ENCODE results near the gene DYSF.

DYSF gene

DNA sequence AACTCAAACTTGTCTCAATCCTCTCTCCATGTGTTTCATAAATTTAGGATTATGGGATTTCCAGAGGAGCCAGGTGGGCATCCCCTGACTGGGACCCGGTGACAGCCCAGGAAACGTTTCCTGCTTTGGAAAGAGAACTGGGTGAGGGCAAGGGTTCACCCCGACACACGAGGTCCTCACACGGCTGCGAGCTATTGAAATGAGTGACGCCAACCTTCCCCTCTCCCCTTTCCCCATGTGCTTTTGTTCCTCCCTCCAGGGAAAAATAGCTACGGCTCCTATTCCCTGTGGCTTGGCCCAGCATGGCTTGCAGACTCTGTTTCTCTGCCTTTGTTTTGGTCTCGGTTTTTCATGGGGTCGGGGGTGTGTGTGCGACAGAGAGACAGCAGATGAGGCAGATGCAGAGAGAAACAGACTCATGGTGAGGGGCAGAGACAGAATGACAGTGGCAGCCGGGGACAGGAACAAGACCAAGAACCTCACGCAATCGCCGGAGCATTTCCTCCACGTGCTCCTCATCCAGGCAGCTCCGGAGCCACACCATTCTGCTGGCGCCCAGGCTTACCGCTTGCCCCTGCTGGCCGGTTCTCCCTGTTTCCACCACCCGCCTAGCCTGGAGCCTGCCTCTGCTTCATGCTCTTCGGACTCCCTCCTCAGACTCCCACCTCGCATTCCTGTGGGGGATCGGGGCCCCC, 238.5 kb downstream of the DYSF start:
- DNase-seq (ENCODE audit: low spot score): peak; percentile 57

DNA sequence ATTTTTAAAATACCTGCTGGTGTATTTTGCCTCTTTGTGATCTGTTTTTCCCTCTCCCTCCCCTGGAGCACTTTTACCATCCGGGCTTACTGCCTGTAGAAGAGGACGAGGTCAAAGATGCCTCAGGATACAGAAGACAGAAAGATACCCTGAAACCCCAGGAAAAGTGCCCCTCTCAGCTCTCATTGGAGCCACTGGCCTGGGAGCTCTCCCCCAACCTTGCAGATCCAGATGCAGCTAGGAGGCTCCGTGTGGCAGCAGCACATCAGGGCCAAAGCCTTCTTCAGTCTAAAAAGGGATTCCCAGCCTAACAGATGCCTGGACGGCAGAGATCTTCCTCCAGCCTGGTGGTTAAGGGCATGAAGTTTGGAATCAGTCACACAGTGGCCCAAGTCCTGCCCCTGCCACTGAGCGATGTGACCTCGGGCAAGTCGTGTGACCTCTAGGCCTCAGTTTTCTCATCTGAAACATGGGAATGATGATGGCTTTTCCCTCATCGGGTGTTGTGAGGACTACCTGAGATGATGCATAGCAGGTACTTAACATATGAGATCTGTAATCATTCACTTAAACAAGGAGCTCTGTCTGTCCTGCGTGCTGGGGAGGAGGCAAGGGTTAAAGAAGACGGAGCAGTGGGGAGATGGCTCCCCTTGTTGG, 239.4 kb downstream of the DYSF start:
- no peak for DNase-seq (ENCODE audit: low spot score)

DNA sequence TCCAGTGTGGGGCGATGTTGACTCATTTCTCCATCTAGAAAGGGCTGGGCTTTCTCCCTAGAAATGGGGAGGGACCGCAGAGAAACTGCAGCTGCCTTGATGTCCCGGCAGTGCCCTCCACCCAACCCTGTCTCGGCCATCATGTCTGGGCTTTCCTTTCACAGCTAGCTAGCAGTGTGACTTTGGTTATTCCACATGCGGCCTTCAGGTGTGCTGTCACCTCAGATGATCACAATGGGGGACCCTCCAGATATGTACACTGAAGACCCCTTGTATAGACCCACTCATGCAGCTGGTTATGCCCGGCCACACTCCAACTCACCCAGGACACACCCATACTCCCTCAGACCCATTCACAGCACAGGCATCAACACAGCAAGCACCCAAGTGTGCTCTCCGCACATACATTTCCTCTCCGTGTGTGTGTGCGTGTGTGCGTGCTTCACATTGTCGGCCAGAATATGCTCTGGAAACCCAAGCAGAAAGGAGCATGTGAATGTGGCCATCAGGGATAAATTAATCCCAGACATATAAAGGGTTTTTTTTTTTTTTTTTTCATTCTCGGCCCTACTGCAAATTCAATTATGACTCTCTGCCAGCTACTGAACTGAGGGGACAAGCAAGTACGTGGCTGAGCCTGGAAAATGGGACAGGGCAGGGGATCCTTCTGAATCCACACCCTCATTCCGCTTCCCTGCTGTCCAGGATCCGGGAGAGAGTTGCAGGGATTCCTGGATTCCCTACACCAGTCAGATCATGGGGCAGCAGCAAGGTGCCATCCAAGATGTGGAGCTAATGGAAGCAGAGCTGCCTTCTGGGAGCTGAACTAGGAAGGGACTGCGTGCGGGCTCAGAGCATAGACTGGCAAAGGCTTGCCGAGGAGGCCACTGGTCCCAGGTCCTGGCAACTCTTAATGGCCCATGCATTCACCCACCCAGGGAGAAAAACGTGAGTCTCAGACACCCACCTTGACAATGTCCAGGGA, 240.2 kb downstream of the DYSF start:
- DNase-seq (ENCODE audit: low spot score): no peak

DNA sequence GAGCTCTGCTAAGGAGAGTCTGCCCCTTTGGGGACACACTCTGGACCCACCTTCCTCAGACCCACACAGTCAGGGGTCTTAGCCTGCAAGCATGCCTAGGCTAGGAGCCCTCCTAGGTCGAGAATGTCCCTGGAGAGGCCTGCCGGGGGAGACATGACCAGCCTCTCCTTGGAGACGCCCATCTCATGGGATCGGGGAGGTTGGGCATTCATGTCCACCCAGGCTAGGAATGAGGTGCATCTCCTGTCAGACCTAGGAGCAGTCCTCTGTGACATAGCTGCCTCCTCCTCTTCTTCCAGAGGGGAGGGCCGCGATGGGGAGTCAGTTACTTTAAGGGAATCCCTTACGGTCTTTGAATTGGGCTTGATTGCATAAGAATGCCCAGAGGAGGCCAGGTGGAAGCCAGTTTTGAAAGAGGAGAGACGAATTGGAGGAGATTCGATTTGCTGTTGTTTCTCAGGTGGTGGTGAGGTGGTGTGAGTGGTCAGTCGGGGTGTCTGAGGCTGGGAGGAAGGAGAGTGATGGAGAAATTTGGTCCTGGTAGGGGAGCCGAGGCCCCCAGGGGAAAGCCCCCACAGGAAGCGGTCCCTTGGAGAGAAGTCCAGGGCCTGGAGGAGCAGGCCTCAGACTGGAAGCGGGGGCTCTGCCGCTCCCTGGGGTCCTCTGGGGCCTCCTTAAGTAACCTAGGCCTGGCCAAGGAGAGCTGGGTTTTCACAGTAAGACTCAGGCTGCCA, 241.3 kb downstream of the DYSF start:
- no peak for DNase-seq (ENCODE audit: low spot score)

- no peak for DNase-seq (ENCODE audit: low spot score)
Observed at GRCh38 chr2:71695235-71696120, 242.1 kb downstream of the DYSF start.

DNA sequence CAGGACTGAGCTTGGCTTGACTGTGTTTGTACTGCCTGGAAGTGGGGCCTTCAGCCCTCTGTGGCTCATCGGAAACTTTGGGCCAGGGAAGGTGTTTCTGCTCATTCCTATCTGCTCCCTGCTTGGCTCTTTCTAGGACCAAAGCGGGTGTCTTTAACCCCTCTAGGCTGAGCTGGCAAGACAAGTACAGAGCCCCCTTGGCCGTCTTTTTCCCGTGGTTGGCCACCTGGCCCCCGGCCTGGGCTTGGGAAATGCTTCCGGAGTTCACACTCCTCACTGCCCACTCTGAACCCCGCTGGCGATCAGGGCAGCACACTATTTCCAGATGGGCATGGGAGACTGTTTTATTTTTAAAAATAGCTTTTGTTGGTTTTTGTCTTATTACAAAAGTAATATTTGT, 243.0 kb downstream of the DYSF start:
- DNase-seq (ENCODE audit: low spot score): no peak

DNA sequence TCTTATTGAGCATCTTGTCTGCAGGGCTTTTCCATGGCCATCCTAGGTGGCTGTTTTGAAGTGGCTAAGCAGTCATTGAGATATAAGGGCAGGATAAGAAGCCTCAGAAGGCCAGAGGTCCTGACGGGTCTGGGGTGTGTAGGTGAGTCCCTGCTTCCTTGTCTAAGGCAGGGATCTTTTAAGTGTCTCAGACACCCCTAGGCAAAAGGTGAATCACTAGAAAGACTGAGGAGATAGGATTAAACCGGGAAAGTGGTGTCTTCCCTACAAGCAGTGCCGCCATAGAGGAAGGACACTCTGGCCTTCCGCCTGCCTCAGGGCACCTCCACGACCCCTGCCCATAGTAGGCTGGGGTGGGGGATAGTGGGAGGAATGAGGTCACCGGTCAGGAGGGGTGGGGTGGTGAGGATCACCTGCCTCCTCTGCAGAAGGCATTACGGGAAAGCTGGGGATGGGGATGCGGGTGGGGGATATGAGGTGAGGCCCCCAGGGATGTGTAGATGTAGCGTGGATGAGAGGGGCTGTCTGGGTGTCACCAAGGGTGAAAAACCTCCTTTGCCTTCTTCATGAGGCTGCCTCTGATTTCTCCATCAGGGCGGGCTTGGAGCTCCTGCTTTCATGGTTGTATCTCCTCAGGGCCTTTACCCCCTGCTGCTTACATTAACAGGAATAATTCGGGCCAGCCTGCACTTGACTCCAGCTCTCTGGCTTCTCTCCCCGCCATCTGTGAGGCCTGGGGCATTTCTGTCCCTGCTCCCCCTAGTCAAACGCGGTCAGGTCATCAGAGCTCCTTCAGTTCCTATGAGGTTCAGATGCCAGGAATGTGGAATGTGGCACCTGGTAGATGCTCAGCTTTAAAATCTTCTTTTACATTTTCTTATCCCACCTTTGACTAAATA, 244.0 kb downstream of the DYSF start:
- DNase-seq (ENCODE audit: low spot score): no peak

- no peak for DNase-seq (ENCODE audit: low spot score)
Observed at GRCh38 chr2:71699428-71699827, 246.1 kb downstream of the DYSF start.

- DNase-seq (ENCODE audit: low spot score): no peak
Observed at GRCh38 chr2:71700041-71700657, 246.8 kb downstream of the DYSF start.

DNA sequence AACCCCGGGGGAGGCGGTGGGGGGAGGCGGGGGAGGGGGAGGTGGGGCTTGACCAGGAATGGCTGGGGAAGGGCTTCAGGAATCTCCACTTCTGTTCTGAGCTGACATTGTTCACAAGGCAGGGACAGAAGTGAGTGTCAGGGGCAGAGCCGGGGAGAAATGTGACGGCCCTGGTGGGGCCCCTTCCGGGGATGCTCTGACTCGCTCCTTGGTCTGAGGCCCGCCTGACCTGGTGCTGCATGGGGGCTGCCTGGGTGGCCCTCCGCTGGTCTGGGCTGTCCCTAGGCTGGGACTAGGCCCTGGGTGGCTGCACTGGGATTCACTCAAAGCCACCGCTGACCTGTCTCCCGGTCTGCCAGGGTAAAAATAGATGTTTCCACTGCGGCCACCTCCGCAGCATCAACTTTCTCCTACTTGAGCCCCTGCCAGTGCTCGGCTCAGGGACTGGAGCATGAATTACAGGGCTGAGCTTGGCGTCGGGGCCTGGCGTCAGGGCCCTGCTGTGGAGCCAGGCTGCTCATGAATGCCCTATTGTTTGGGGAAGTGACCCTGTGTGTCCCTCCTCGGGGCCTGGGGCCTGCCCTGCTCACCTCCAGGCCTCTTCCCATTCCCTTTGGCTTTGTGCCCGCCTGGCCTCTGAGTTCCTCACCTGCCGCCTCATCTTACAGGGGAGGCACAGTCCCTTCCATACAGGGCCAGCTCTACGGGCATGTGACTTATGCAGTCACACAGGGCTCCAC, 247.5 kb downstream of the DYSF start:
- DNase-seq (ENCODE audit: low spot score): no peak

- DNase-seq (ENCODE audit: low spot score): no peak
Observed at GRCh38 chr2:71702071-71702970, 249.0 kb downstream of the DYSF start.

- DNase-seq (ENCODE audit: low spot score): no peak
Observed at GRCh38 chr2:71702971-71703898, 249.9 kb downstream of the DYSF start.

GRCh38 chr2:71704131-71704561, 250.8 kb downstream of the DYSF start:
- DNase-seq (ENCODE audit: low spot score): no peak

DNA sequence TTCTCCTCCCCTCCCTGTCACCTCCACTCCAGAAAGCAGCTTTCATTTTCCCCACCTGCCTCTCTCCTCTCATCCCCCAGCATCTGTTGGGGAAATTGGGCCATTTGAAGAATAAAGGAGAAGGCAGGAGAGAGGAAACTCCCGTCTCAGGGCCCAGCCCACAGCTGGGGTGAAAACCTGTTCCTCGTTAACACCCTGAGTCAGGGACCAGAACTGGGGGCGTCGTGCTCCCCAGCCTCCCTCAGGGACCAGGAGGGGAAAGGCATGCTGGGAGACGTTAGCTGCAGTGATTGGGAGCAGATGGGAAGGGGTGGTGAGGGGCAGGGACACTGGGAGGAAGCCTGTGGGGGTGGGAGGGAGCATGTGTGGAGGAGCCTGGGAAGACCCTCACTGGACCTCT, 251.3 kb downstream of the DYSF start:
- DNase-seq (ENCODE audit: low spot score): no peak

GRCh38 chr2:71705171-71705960, 252.0 kb downstream of the DYSF start:
- no peak for DNase-seq (ENCODE audit: low spot score)

- no peak for DNase-seq (ENCODE audit: low spot score)
Observed at GRCh38 chr2:71706121-71706520, 252.8 kb downstream of the DYSF start.

Data from kidney capillary endothelial cell (primary cell).